Mesodermal cell (in vitro differentiated cells): Measurements from ENCODE around the gene PRDM16.

ENCODE experiments used
- H3K27ac ChIP-seq: 2 replicates; pipeline ENCODE4 v1.7.0; 2013; ENCODE audit warnings: mild to moderate bottlenecking, low read depth, low read length, moderate library complexity; ENCODE audit not compliant: severe bottlenecking
- H3K36me3 ChIP-seq: 2 replicates; pipeline ENCODE4 v1.7.1; 2013; ENCODE audit warnings: mild to moderate bottlenecking, low read length, moderate library complexity; ENCODE audit not compliant: control insufficient read depth, insufficient read depth
- H3K4me1 ChIP-seq: one replicate; pipeline ENCODE4 v1.7.1; 2013; ENCODE audit warnings: mild to moderate bottlenecking, low read length; ENCODE audit not compliant: insufficient read depth, control insufficient read depth, poor library complexity, severe bottlenecking
- H3K4me3 ChIP-seq: 2 replicates; pipeline ENCODE4 v1.7.0; 2013; ENCODE audit warnings: low read length, control low read depth, mild to moderate bottlenecking; ENCODE audit not compliant: insufficient read depth, poor library complexity, severe bottlenecking; ENCODE audit errors: extremely low read depth
- H3K9me3 ChIP-seq: 2 replicates; pipeline ENCODE4 v1.7.1; 2013; ENCODE audit warnings: mild to moderate bottlenecking, low read length, moderate library complexity; ENCODE audit not compliant: control insufficient read depth
- WGBS, 2 experiments: methylation state at CpG; one replicate each; pipeline ENCODE4 v1.1.5; 2013; ENCODE audit warnings: missing lambda C conversion rate in 2 of 2; ENCODE audit not compliant: insufficient coverage in 2 of 2; 5-methylcytosine and 5-hydroxymethylcytosine counted together

Gene PRDM16

GRCh38 chr1:3402258-3403010, 333.4 kb downstream of the PRDM16 start:
- WGBS, 2 experiments, result 91 to 94% methylated on average over 26 to 28 of the region's 29 CpGs

DNA sequence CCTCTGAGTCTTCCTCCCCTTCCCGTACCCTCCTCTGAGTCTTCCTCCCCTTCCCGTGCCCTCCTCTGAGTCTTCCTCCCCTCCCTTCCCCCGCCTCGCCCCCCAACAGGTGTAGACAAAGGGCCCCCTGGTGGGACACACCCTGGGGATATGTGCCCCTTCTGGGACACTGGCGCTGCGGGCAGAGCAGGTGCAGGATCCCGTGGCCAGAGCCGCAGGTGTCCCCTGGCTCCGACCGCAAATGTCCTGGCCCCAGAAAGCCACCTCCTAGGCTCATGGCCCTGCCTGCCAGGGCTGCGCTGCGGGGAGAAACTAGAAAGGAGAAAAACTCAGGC, 334.0 kb downstream of the PRDM16 start:
- no peaks in the 10 kb centered on the region for H3K9me3 ChIP-seq
- no peaks in the 10 kb centered on the region for H3K36me3 ChIP-seq
- peaks cover 3% of the 10 kb centered on the region for H3K4me1 ChIP-seq
- H3K4me3 ChIP-seq, result no peak overlapping the region
- 76 to 87% methylated on average over 8 to 10 of the region's 12 CpGs for WGBS, 2 experiments
- no peak overlapping the region for H3K27ac ChIP-seq

More at GRCh38 chr1:3402258-3403010, 333.4 kb downstream of the PRDM16 start:
- Histone ChIP-seq H3K4me3 (no peak overlapping the region), H3K9me3 (no peaks in the 10 kb centered on the region), H3K27ac (no peak overlapping the region), H3K36me3 (no peaks in the 10 kb centered on the region), H3K4me1 (peaks cover 7% of the 10 kb centered on the region)

DNA sequence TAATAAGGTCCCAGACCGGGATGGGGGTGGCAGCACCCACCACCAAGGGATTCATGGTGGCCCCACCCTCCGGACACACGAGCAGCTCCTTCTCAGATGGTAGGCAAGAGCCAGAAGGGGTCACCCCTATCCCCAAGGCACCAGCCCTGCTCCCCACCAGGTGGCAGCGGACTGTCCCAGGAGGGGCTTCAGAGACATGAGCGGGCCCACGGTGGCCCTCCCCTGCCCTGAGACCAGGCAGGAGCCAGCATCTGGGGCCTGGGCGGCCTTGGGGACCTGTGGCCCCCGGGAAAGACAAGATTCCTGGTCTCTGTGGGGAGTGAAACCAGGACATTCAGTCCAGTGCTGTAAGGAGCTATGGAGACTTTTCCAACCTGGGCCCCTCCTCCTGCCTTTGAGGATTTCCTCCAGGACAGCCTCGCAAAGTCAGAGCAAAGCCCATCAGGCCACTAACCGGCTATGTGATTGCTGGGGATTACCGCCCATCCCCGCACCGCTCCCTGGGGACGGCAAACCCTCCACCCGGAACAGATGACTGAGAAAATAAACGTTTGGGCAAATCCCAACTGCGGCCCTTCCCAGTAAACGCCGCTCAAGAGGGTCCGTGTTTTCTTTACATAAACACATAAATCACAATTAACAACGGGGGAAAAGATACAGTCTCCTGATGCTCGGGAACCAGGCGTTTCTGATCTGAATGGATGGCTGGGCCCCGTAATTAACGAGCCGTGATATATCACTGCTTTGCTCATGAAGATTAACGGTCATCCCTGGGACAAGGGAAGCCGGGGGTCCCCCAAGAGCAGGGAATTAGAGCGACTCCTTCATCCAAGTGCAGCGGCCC, 334.6 kb downstream of the PRDM16 start:
- no peaks in the 10 kb centered on the region for H3K36me3 ChIP-seq
- no peak overlapping the region for H3K27ac ChIP-seq
- no peaks in the 10 kb centered on the region for H3K9me3 ChIP-seq
- peaks cover 3% of the 10 kb centered on the region for H3K4me1 ChIP-seq
- H3K4me3 ChIP-seq, result no peak overlapping the region
- WGBS, 2 experiments, result 89% methylated on average over 27 to 29 of the region's 30 CpGs

DNA sequence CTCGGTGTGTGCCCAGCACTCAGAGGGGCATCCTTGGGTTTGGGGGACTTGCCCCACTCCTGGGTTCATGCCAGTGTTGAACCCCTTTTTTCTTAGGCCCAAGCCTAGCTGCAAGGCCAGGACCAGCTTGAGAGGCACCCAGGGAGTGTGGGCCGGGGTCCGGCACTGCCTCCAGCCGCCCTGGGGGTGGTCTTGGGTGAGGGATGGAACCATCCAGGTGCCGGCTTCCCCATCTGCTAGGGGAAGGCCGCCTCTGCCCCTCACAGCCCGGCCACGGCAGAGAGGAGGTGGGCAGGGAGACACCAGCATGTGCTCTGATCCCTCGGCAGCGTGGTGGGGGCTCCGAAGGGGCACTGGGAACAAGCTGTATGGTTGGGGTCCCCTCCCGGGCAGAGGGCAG, 335.3 kb downstream of the PRDM16 start:
- 93 to 97% methylated on average over 9 to 12 of the region's 12 CpGs for WGBS, 2 experiments
- no peak overlapping the region for H3K27ac ChIP-seq
- H3K4me3 ChIP-seq, result no peak overlapping the region
- no peaks in the 10 kb centered on the region for H3K36me3 ChIP-seq
- H3K9me3 ChIP-seq, result no peaks in the 10 kb centered on the region
- peaks cover 3% of the 10 kb centered on the region for H3K4me1 ChIP-seq

DNA sequence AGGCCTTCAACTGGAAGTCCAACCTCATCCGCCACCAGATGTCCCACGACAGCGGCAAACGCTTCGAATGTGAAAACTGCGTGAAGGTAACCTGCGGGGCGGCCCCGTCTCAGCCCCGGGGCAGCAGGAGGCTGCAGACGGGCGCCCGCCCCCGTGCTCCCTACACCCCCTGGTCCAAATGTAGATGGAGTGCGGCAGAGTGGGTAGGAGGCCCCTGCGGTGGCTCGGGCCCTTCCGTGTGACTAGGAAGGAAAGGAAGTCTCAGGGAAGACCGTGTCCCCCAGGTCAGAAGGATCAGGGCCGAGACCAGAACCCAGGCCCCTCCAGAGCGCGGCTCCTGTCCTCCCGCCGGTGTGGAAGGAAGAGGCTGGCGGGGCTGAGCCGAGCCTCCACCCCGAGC, 335.8 kb downstream of the PRDM16 start:
- Histone ChIP-seq H3K36me3 (no peaks in the 10 kb centered on the region), H3K27ac (no peak overlapping the region), H3K4me3 (no peak overlapping the region), H3K9me3 (no peaks in the 10 kb centered on the region), H3K4me1 (peaks cover 3% of the 10 kb centered on the region)
- WGBS, 2 experiments, result 94 to 95% methylated on average over 20 to 27 of the region's 27 CpGs

DNA sequence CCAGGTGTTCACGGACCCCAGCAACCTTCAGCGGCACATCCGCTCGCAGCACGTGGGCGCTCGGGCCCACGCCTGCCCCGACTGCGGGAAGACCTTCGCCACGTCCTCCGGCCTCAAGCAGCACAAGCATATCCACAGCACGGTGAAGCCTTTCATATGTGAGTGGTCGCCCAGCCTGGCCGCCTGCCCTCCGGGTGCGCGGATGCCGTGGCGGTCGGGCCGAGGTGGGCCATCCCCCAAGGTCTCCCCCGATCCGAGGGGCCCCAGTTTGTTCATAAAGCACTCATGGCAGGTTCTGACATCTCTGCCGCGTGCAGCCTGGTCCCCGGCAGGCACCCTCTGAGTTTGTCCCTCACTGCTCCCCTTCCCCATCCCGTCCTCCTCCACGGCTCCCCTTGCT, 336.5 kb downstream of the PRDM16 start:
- H3K4me1 ChIP-seq, result peaks cover 3% of the 10 kb centered on the region
- WGBS, 2 experiments, result 93 to 98% methylated on average over 25 to 26 of the region's 30 CpGs
- no peaks in the 10 kb centered on the region for H3K36me3 ChIP-seq
- H3K27ac ChIP-seq, result no peak overlapping the region
- no peak overlapping the region for H3K4me3 ChIP-seq
- no peaks in the 10 kb centered on the region for H3K9me3 ChIP-seq

DNA sequence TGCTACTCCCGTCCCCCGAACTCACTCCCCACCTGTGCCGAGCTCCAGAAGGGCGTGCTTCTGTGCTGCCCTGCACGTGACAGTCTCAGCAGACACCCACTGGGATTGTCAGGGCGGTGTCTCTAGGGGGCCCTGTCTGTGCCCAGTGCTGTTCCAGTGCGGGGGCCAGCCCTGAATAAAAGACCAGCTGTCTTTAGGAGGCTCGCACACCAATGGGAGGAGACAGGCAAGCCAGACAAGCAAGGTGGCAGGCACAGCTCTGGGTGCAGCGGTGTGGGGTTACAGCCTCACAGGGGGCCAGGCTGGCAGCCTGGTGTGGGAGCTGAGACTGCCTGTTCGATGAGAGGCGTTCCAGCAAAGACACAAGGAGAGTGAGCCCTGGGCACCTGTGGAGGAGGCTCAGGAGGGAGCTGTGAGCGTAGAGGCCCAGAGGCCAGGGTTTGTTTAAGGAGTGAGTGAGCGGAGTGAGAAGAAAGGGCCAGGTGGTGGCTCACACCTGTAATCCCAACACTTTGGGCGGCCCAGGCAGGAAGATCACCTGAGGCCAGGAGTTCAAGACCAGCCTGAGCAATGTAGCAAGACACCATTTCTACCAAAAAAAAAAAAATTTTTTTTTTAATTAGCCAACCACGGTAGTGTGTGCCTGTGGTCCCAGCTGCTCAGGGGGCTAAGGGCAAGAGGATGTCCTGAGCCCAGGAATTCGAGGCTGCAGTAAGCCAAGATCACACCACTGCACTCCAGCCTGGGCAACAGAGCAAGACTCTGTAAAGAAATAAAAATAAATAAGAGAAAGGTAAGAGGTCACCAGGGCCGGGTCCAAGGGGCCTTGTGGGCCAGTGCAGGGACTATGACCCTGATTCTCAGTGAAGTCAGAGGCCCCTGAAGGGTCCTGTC, 337.2 kb downstream of the PRDM16 start:
- WGBS, 2 experiments, result 85 to 91% methylated on average over 17 of the region's 17 CpGs
- Histone ChIP-seq H3K27ac (no peak overlapping the region), H3K36me3 (no peaks in the 10 kb centered on the region), H3K9me3 (no peaks in the 10 kb centered on the region), H3K4me1 (peaks cover under 1% of the 10 kb centered on the region), H3K4me3 (no peak overlapping the region)

DNA sequence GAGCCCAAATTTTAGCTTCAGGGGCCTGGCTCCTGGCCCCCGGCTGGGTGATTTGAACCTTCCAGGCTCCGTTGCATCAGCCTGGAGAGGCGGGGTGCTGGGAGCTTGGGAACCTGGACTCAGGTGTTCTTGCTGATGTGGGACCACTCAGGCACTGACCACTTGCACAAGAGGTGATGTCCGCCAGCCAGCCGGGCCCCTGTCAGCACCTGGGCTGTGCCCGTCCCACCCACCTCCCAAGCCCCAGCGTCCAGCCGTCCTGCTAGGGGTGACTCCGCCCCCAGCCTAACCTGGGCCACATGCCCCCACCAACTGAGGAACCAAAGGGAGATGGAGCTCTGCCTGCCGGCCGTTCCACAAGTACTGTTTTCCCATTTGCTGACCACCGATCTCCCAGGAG, 338.0 kb downstream of the PRDM16 start:
- 88 to 94% methylated on average over 11 to 12 of the region's 12 CpGs for whole genome bisulfite sequencing, 2 experiments
- Histone ChIP-seq H3K36me3 (no peaks in the 10 kb centered on the region), H3K9me3 (no peaks in the 10 kb centered on the region), H3K4me3 (no peak overlapping the region), H3K27ac (no peak overlapping the region), H3K4me1 (no peaks in the 10 kb centered on the region)

GRCh38 chr1:3408751-3409266, 339.8 kb downstream of the PRDM16 start:
- Histone ChIP-seq H3K4me3 (no peak overlapping the region), H3K4me1 (no peaks in the 10 kb centered on the region), H3K9me3 (no peaks in the 10 kb centered on the region), H3K36me3 (no peaks in the 10 kb centered on the region), H3K27ac (no peak overlapping the region)
- WGBS, 2 experiments, result 95 to 97% methylated on average over 22 to 32 of the region's 36 CpGs

DNA sequence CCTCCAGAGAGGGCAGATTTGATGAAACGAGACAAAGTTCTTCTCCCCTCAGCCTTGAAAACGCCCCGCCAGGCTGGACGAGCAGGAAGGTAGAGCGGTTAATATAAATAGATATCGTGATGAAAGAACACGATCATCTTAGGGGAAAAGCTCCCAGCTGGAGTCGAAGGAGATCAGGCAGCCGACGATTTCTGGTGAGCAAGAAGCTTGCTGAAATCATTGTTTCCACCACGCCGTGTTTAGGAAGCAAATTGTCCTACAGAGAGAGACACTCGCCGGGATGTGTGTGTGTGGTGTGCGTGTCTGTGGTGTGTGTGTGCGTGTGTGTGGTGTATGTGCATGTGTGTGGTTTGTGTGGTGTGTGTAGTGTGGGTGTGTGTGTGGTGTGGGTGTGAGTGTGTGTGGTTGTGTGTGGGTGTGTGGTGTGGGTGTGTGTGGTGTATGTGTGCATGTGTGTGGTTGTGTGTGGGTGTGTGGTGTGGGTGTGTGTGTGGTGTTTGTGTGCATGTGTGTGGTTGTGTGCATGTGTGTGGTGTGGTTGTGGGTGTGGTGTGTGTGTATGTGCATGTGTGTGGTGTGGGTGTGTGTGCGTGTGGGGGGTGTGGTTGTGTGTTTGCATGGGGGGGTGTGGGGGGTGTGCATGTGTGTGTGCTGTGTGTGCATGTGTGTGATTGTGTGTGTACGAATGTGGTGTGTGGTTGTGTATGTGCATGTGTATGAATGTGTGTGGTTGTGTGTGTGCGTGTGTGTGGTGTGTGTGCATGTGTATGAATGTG, 340.6 kb downstream of the PRDM16 start:
- Histone ChIP-seq H3K36me3 (no peaks in the 10 kb centered on the region), H3K4me3 (no peak overlapping the region), H3K4me1 (no peaks in the 10 kb centered on the region), H3K9me3 (no peaks in the 10 kb centered on the region), H3K27ac (no peak overlapping the region)
- WGBS, 2 experiments, result 94 to 95% methylated on average over 16 to 18 of the region's 19 CpGs
